ELF-1 (cell line): ENCODE data around the gene MRGPRX2.
A peak's percentile ranks its signal among the peaks of the same experiment; 100 is the strongest.

Source experiments
- DNase-seq: peaks from one replicate; pipeline ENCODE4 v3.0.0-alpha.2; 2016; ENCODE audit warnings: low read depth, low spot score

The MRGPRX2 gene

GRCh38 chr11:19075636-19076035 lies 15.1 kb upstream of the MRGPRX2 start:
- DNase-seq, result no peak

- DNase-seq, result peak; percentile 66
Observed at GRCh38 chr11:19073454-19074415, 13.2 kb upstream of the MRGPRX2 start.

DNA sequence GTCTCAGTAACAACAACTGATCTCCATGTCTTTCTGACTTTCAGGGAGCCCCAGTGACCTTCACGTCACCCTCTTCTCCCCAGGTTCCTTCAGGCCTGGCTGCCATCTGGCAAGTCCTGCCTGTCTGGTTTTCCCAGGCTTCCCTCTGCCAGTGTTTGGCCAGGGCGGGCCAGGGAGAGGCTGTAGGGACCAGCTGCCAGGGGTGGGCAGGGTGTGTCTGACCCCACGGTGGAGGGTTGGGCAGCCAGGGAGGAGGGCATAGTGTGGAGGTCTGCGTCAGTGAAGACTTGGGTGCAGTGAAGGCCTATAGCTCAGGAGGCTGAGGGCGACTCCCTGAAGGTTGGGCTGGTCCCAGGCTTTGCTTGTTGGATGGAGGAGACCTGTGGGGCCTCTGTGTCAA lies 11.9 kb upstream of the MRGPRX2 start:
- no peak for DNase-seq

- DNase-seq, result peak; percentile 80
Observed at GRCh38 chr11:19071255-19071654, 10.7 kb upstream of the MRGPRX2 start.

GRCh38 chr11:19059833-19060232 lies 684 bp downstream of the MRGPRX2 start:
- no peak for DNase-seq

DNA sequence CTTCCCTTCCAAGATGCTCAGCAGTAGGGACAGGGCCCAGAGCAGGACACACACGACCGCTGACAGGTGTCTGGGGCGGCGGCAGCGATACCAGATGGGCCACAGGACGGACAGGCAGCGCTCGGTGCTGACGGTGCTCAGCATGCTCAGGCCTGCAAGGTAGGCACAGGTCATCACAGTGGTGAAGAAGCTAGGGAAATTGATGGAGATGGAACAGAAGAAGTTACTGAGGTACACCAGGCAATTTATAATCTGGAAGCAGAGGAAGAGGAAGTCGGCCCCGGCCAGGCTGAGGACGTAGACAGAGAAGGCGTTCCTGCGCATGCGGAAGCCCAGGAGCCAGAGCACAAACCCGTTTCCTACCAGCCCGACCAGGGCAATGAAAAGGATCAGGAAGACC lies 4.6 kb downstream of the MRGPRX2 start:
- DNase-seq, result no peak

GRCh38 chr11:19055016-19055415 lies 5.5 kb downstream of the MRGPRX2 start:
- no peak for DNase-seq

DNA sequence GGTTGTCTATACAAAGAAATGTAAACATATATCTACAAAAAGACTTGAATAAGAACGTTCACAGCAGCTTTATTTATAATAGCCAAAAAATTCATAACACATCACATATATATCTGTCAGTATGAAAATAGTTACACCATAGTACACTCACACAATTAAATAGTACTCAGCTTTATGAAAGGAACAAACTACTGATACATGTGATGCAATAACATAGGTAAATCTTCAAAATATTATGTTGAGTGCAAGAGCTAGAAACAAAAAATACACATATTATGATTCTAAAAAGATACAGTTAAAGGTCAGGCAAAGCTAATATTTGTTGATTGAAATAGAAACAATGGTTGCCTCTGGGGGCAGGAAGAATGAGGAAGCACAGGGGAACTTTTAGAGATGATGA lies 6.6 kb downstream of the MRGPRX2 start:
- no peak for DNase-seq

DNA sequence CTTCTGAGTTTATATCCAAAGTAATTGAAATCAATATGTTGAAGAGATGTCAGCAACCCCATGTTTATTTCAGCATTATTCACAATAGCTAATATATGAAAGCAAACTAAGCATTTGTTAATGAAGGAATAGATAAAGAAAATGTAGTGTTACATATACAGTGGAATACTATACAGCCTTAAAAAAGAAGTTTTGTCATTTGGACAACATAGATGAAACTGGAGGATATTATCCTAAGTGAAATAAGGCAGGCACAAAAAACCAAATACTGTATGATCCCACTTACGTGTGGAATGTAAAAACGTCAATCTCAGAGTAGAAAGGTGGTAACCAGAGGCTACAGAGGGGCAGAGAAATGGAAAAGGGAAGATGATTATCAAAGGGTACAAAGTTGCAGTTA lies 10.2 kb downstream of the MRGPRX2 start:
- no peak for DNase-seq

- no peak for DNase-seq
Observed at GRCh38 chr11:19049351-19049750, 11.2 kb downstream of the MRGPRX2 start.

GRCh38 chr11:19040051-19040450 lies 20.5 kb downstream of the MRGPRX2 start:
- no peak for DNase-seq

DNA sequence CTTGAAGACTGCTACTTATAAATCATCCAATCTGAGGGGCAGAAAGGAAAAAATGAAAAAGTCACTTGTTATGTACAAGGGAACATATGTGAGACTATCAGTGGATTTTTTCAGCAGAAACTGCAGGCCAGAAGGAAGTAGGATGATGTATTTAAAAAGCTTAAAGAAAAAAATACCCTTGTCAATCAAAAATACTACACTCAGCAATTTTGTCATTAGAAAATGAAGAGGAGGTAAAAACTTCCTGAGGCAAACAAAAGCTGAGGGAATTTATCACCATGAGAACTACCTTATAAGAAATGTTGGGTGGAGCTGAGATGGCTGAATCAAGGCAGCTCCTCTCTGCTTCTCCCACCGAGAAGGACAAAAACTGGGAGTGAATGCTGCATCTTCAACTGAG lies 21.1 kb downstream of the MRGPRX2 start:
- no peak for DNase-seq

DNA sequence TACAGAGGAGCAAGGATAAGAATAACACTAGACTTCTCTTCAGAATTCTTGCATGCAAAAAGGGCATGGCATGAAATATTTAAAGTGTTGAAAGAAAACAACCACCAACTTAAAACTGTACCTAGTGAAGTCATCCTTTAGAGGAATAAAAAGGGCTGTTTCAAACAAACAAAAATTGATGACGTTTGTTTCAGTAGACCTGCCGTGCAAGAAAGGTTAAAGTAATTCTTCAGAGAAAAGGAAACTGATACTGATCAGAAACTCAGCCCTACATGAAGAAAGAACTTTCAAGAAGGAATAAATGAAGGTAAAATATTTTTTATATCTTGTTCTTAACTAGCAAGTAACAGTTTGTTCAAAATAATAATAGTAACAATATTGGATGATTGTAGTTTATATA lies 27.5 kb downstream of the MRGPRX2 start:
- DNase-seq, result no peak

GRCh38 chr11:19027829-19028595 lies 32.5 kb downstream of the MRGPRX2 start:
- DNase-seq, result no peak

- no peak for DNase-seq
Observed at GRCh38 chr11:19026862-19027261, 33.7 kb downstream of the MRGPRX2 start.

DNA sequence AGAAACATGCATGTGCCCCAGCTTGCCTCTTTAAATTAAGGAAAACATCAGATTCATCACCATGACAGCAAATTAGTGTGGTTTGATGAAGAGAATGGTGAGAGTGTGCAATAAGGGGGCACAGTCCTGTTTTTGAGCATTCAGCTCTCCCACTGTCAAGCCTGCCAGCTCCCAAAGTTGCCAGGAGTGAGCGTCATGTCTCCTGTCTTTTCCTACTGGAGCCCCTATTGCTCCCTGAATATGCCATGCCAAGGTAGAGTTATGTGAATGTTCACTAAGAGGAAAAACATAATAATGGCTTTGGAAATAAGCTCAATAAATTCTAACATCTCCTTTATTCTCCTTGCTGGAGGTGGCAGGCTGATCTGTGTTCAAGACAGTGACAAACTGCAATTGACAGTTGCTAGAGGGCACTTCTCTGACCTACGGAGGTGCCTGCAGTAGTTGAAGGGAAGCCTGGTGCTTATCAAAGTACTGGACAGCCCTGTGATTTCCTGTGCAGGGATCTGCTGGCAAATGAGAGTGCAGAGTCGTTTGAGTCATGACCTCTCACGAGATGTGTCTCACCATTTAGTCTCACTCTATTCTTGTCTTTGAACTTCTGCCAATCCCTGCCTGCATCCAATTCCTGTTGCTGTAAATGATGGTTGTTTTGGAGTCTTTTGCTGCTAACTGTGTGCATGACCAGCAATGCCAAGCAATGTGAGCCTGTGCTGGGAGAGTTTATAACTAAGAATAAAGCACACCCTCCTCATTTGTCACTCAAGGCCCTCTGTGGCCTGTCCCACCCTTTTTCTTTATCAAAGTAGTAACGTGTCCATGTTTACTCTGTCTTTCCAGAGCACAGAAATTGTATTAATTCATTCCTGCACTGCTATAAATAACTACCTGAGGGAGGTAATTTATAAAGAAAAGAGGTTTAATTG lies 34.8 kb downstream of the MRGPRX2 start:
- peak; percentile 11 for DNase-seq

DNA sequence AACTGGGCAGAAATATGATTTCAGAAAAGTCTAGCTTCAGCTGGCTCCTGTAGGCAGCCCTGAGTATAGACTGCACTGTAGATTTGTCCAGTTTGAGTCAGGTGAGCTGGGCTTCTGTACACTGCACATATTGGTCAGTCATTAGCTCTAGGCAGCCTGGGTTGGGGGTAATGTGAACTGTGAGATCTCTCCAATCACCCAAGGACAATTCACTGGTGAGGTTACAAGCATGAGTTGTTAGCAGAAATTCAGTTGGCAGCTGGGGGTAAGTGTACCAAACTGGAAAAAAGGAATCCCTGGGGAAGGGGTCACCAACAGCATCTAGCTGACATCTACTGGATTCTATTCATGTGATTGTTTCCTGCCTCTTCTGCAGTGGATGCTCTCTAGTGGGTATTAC lies 39.7 kb downstream of the MRGPRX2 start:
- no peak for DNase-seq

- peak; percentile 23 for DNase-seq
Observed at GRCh38 chr11:19018901-19019300, 41.6 kb downstream of the MRGPRX2 start.

DNA sequence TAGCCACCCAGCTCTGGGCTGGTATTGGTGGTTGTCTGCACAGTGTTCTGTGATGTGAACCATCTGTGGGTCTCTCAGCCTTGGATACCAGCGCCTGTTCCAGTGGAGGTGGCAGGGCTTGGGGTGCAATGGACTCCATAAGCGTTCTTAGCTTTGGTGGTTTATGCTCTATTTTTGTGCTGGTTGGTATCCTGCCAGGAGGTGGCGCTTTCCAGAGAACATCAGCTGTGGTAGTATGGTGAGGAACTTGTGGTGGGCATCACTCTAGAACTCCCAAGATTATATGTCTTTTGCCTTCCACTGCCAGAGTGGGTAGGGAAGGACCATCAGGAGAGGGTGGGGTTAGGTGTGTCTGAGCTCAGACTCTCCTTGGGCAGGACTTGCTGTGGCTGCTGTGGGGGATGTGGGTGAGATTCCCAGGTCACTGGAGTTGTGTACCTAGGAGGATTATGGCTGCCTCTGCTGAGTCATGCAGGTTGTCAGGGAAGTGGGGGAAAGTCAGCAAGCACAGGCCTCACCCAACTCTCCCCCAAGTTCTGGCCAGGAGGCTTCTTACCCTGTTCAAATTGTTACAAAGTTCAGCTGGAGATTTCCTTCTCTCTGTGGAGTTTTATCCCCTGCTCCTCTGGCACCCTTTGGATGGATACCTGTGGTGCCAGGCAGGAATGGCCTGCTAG lies 47.2 kb downstream of the MRGPRX2 start:
- peak; percentile 14 for DNase-seq

- no peak for DNase-seq
Observed at GRCh38 chr11:19012636-19013035, 47.9 kb downstream of the MRGPRX2 start.
